ENCODE results near the gene CPT2.
"Not testable (repeated sequence)": the region's sequence is repeated elsewhere in the genome, so short reads cannot be mapped to it uniquely, and the experiment has no call there.

Gene CPT2

GRCh38 chr1:53182716-53183094 lies 13.9 kb upstream of the CPT2 start:
- DNase-seq (ENCODE audit: low read depth): no peak

- no peak for DNase-seq (ENCODE audit: low read depth)
Measured at GRCh38 chr1:53183095-53183990, 13.3 kb upstream of the CPT2 start.

- not testable (repeated sequence) for DNase-seq (ENCODE audit: low read depth)
Measured at GRCh38 chr1:53185955-53186297, 10.7 kb upstream of the CPT2 start.

GRCh38 chr1:53186533-53186932 lies 10.1 kb upstream of the CPT2 start:
- DNase-seq (ENCODE audit: low read depth): no peak

GRCh38 chr1:53187401-53187800 lies 9.2 kb upstream of the CPT2 start:
- DNase-seq (ENCODE audit: low read depth): no peak

GRCh38 chr1:53188099-53188498 lies 8.5 kb upstream of the CPT2 start:
- DNase-seq (ENCODE audit: low read depth): no peak

- DNase-seq (ENCODE audit: low read depth): no peak
Measured at GRCh38 chr1:53189061-53189460, 7.6 kb upstream of the CPT2 start.

GRCh38 chr1:53190210-53190611 lies 6.4 kb upstream of the CPT2 start:
- DNase-seq (ENCODE audit: low read depth): no peak

- DNase-seq (ENCODE audit: low read depth): no peak
Measured at GRCh38 chr1:53195246-53196016, 1.2 kb upstream of the CPT2 start.

- DNase-seq (ENCODE audit: low read depth): no peak
Measured at GRCh38 chr1:53196017-53196484, 573 bp upstream of the CPT2 start.

- DNase-seq (ENCODE audit: low read depth): peak; percentile 39
Measured at GRCh38 chr1:53197291-53198200, 922 bp downstream of the CPT2 start.

- DNase-seq (ENCODE audit: low read depth): peak; percentile 95
Measured at GRCh38 chr1:53198241-53198651, 1.6 kb downstream of the CPT2 start.

GRCh38 chr1:53203466-53203865 lies 6.8 kb downstream of the CPT2 start:
- peak; percentile 66 for DNase-seq (ENCODE audit: low read depth)

- not testable (repeated sequence) for DNase-seq (ENCODE audit: low read depth)
Measured at GRCh38 chr1:53205496-53205895, 8.9 kb downstream of the CPT2 start.

- DNase-seq (ENCODE audit: low read depth): not testable (repeated sequence)
Measured at GRCh38 chr1:53206083-53206685, 9.6 kb downstream of the CPT2 start.

- peak; percentile 51 for DNase-seq (ENCODE audit: low read depth)
Measured at GRCh38 chr1:53206735-53207379, 10.2 kb downstream of the CPT2 start.

GRCh38 chr1:53207726-53208125 lies 11.1 kb downstream of the CPT2 start:
- DNase-seq (ENCODE audit: low read depth): peak; percentile 77

GRCh38 chr1:53210352-53210751 lies 13.7 kb downstream of the CPT2 start:
- DNase-seq (ENCODE audit: low read depth): no peak

GRCh38 chr1:53210954-53211353 lies 14.3 kb downstream of the CPT2 start:
- DNase-seq (ENCODE audit: low read depth): no peak

- no peak for DNase-seq (ENCODE audit: low read depth)
Measured at GRCh38 chr1:53214376-53214940, 17.8 kb downstream of the CPT2 start.

- DNase-seq (ENCODE audit: low read depth): no peak
Measured at GRCh38 chr1:53218201-53218600, 21.6 kb downstream of the CPT2 start.

All from fibroblast of gingiva (primary cell).